ENCODE measurements around the gene ARHGAP4. TPM values are rescaled to one million over a fixed set of nuclear protein-coding genes. Genes with fewer than 3 reads are reported as not detected.

Gene ARHGAP4
- total and polyA plus RNA-seq, 2 donors (not counting 3 experiments of a cell fraction or from before 2014, with no cell fraction given), result 20.9 to 33.3 TPM

- H3K9me3 ChIP-seq (replicated peaks; ENCODE audit: control insufficient read depth, insufficient read depth, low read length), result no peaks in the 10 kb centered on the region
- no peaks in the 10 kb centered on the region for H4K20me1 ChIP-seq (replicated peaks; ENCODE audit: control insufficient read depth, extremely low read depth, insufficient read depth, low read length)
- H3K79me2 ChIP-seq (ENCODE audit: control insufficient read depth, insufficient read depth, low read length), result peaks cover 23% of the 10 kb centered on the region
- H3K27me3 ChIP-seq (ENCODE audit: control insufficient read depth in 2 of 2, insufficient read depth in 2 of 2, low read length in 2 of 2), result no peaks in the 10 kb centered on the region
- ChIA-PET POLR2A (no interaction called here), CTCF (interaction anchor here (1.5 kb wide), 2 partner anchors 8 to 14 kb away, joined by 3 to 4 read pairs; no protein-coding TSS in a partner anchor)
- no peak overlapping the region for H3K27ac ChIP-seq (ENCODE audit: insufficient read depth, low read depth, low read length)
- intact Hi-C loops (cut with micrococcal nuclease) (no loop called here), dilution Hi-C loops (cut with MboI; ENCODE audit: extremely low pct_ligation_motif_present, low sequenced_read_pairs) (no loop called here)
- H3K9ac ChIP-seq (replicated peaks; ENCODE audit: extremely low read depth, insufficient read depth, low read length), result no peak overlapping the region
- DNase-seq (ENCODE audit: low read depth, low spot score) (no peak), FAIRE-seq (no peak)
- H3K9me1 ChIP-seq (replicated peaks; ENCODE audit: control insufficient read depth, extremely low read depth, insufficient read depth, low read length), result no peaks in the 10 kb centered on the region
- no peak overlapping the region for H2AFZ ChIP-seq (ENCODE audit: low read depth, low read length)
- TF ChIP-seq EZH2 (IDR thresholded peaks at IDR 0.05; ENCODE audit: borderline replicate concordance, low read depth, low read length, severe bottlenecking) (no peak), GATA2 (IDR thresholded peaks at IDR 0.05; ENCODE audit: insufficient read depth, insufficient read length, low read depth, low read length) (no peak), POLR2AphosphoS5 (IDR thresholded peaks at IDR 0.05; ENCODE audit: insufficient read depth, low read depth, low read length) (no peak), MYC (IDR thresholded peaks at IDR 0.05; ENCODE audit: low read depth, low read length) (no peak), FOS (IDR thresholded peaks at IDR 0.05; ENCODE audit: borderline replicate concordance, insufficient read depth, low read length) (no peak), JUN (IDR thresholded peaks at IDR 0.05; ENCODE audit: borderline replicate concordance, insufficient read depth, insufficient read length, low read depth) (no peak), POLR2A (IDR thresholded peaks at IDR 0.05; ENCODE audit: low read depth, low read length) (no peak)
- TF ChIP-seq, protein P1, sequence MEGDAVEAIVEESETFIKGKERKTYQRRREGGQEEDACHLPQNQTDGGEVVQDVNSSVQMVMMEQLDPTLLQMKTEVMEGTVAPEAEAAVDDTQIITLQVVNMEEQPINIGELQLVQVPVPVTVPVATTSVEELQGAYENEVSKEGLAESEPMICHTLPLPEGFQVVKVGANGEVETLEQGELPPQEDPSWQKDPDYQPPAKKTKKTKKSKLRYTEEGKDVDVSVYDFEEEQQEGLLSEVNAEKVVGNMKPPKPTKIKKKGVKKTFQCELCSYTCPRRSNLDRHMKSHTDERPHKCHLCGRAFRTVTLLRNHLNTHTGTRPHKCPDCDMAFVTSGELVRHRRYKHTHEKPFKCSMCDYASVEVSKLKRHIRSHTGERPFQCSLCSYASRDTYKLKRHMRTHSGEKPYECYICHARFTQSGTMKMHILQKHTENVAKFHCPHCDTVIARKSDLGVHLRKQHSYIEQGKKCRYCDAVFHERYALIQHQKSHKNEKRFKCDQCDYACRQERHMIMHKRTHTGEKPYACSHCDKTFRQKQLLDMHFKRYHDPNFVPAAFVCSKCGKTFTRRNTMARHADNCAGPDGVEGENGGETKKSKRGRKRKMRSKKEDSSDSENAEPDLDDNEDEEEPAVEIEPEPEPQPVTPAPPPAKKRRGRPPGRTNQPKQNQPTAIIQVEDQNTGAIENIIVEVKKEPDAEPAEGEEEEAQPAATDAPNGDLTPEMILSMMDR (IDR thresholded peaks at IDR 0.05; ENCODE audit: extremely low read depth in 1 of 2, insufficient read depth in 1 of 2, low read depth in 1 of 2, low read length in 2 of 2), result no peak
- TF ChIP-seq, protein P2, sequence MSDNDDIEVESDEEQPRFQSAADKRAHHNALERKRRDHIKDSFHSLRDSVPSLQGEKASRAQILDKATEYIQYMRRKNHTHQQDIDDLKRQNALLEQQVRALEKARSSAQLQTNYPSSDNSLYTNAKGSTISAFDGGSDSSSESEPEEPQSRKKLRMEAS (IDR thresholded peaks at IDR 0.05; ENCODE audit: insufficient read depth, insufficient read length), result no peak
- peaks cover 0 to 2% of the 10 kb centered on the region in 2 experiments for H3K36me3 ChIP-seq (ENCODE audit: control insufficient read depth in 2 of 2, extremely low read depth in 1 of 2, insufficient read depth in 2 of 2, low read length in 2 of 2)
- no TSS peak for BruUV-seq (replicated peaks)
- H3K4me2 ChIP-seq (ENCODE audit: insufficient read depth, low read length), result no peak overlapping the region
- H3K4me1 ChIP-seq (ENCODE audit: control insufficient read depth, extremely low read depth, insufficient read depth, low read length), result peaks cover 3% of the 10 kb centered on the region
- no peak overlapping the region for H3K4me3 ChIP-seq (replicated peaks in 1 of 3; ENCODE audit: insufficient read depth in 1 of 3, low read depth in 1 of 3, low read length in 3 of 3)
Observed at GRCh38 chrX:153937056-153937455, 11.0 kb upstream of the ARHGAP4 start.

Measured in endothelial cell of umbilical vein (primary cell).